Activated CD8-positive, alpha-beta memory T cell treated with anti-CD3 and anti-CD28 coated beads for 24 hours (primary cell): ENCODE results near the gene SNED1.

ENCODE experiments used
- DNase-seq: peaks from one replicate; pipeline ENCODE4 v3.0.0-alpha.2; 2020

Gene SNED1

DNA sequence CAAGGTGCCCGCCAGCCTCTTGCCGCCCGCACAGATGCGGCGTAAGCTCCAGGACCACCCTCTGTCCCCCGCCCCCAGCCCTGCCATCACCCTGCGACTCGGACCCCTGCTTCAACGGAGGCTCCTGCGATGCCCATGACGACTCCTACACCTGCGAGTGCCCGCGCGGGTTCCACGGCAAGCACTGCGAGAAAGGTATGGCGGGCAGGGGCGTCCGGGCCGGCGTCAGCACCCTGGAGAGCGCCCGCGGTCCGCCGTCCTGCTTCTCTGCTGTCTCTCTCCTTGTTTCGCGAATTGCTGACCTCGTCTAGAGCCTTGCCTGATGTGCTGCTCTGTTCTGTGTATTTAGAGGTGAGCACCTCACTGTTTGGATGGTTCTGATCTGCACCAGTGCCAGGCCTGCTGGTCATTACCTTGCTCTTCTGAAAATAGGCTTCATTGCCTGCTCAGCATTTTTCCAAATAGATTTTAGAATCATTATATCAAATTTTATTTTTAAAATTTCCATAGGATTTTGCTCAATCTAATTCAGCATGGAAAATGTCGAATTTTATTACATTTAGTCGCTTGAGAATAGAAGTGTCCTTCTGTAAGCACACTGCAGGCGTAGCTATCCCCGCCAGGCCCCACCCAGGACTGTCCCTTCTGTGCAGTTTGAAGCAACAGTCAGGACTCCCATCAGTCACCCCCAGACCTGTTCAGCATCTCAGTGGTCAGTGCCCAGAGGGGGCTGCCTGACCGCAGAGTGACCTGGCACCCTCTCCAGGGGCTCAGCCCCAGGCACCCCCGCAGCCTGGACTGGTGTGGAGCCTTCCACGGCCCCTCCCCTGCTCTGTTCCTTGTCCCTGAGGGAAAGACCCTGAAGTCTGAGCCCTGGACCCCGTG, 51.6 kb downstream of the SNED1 start:
- DNase-seq: no peak

DNA sequence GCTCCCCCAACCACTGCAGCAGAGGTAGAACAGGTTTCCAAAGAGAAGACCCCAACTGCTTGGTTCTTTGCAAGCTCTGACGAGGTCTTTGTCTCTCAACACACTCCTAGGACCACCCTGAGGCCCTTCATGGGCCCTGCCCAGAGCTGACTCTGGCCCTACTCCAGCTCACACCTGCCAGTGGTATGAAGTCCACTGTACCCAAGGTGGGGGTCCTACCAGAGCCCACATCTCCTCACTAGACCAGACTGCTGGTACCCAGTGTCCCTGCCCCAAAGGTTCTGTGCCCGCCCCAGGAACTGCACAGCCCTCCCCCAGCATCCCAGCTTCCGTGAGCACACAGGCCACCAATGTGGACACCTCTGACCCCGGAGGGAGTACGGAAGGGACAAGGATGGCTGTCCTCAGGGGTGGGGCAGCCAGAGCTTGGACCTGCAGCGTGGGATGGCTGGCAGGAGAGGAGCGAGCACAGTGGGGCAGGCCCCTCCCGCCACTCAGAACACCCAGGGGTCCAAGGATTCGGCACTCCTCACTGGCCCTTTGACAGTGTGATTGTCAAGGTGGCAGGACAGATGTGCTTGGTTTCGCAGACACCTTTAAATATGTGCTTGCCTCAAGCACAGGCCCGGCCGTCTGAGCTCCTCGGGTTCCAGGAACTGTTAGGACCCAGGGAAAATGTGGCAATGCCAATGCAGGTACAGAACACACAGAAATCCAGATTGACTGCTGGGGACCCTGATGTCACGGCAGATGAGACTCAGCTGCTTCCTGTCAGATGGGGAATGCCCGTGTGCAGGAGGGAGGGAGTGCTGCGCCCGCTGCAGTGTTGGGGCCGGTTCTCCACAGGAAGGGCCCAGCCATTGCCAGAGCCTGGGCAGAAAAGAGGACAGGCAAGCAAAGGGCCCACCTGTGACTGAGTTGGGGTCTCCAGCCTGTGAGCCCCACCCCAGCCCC, 52.5 kb downstream of the SNED1 start:
- DNase-seq: no peak

- DNase-seq: no peak
Observed at GRCh38 chr2:241051578-241052487, 53.4 kb downstream of the SNED1 start.

- no peak for DNase-seq
Observed at GRCh38 chr2:241052677-241053360, 54.4 kb downstream of the SNED1 start.

- DNase-seq: no peak
Observed at GRCh38 chr2:241053576-241054251, 55.3 kb downstream of the SNED1 start.

GRCh38 chr2:241061275-241061674, 62.9 kb downstream of the SNED1 start:
- DNase-seq: no peak

- DNase-seq: no peak
Observed at GRCh38 chr2:241062389-241063092, 64.1 kb downstream of the SNED1 start.

DNA sequence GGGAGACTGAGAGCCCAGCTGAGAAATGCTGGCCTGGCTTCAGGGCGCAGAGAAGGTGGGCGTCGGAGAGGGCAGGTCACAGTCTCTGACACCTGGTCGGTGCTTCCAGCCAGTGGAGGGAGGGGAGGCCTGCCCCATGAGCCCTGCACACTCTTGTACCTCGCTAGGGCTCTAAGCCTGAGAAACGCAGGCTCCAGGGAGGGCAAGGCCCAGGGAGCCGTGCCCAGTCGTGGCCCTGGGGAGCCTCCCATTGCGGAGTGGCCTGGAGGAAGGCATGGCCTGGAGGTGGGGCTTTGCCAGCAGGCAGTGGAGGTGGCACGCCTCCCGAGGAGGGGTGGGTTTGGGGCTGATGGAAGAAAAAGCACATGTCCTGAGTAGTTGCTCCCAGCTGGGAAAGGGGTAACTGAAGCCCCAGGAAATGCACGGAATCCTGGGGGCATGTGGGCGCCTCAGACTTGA, 64.7 kb downstream of the SNED1 start:
- no peak for DNase-seq

DNA sequence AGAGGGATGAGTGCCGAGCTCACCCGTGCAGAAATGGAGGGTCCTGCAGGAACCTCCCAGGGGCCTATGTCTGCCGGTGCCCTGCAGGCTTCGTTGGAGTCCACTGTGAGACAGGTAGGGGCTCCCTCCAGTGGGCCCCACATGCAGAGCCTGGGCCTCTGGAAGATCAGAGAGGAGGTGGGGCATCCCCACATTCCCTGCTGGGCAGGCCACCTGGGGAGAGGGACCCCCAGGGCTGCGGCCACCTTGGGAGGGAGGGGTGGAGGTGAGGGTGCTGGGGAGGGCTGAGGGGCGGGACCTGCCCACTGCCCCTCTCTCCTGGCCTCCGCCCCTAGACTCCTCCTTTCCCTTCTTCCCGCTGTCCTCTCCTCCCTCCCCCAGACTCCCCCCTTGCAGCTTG, 65.2 kb downstream of the SNED1 start:
- DNase-seq: peak; percentile 52

- peak; percentile 74 for DNase-seq
Observed at GRCh38 chr2:241064008-241064801, 65.8 kb downstream of the SNED1 start.

DNA sequence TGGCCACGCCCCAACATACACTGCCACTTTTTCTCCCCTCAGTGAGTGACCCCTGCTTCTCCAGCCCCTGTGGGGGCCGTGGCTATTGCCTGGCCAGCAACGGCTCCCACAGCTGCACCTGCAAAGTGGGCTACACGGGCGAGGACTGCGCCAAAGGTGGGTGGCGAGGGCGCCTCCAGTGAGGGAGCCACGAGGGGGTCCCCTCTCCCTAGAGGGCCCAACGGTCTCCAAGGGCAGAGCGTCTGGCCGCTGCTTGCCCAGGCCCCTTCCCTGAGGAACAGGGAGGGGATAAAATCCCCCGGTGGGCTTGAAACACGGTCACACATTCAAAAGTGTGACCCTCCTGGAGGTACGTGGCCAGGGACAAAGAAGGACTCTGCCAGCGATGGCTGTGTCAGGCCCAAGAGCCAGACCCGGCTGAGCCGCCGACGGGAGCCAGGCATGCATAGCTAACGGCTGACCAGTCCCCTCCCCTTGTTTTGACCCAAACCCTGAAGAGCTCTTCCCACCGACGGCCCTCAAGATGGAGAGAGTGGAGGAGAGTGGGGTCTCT, 66.5 kb downstream of the SNED1 start:
- peak; percentile 52 for DNase-seq

- no peak for DNase-seq
Observed at GRCh38 chr2:241065355-241065803, 67.0 kb downstream of the SNED1 start.

DNA sequence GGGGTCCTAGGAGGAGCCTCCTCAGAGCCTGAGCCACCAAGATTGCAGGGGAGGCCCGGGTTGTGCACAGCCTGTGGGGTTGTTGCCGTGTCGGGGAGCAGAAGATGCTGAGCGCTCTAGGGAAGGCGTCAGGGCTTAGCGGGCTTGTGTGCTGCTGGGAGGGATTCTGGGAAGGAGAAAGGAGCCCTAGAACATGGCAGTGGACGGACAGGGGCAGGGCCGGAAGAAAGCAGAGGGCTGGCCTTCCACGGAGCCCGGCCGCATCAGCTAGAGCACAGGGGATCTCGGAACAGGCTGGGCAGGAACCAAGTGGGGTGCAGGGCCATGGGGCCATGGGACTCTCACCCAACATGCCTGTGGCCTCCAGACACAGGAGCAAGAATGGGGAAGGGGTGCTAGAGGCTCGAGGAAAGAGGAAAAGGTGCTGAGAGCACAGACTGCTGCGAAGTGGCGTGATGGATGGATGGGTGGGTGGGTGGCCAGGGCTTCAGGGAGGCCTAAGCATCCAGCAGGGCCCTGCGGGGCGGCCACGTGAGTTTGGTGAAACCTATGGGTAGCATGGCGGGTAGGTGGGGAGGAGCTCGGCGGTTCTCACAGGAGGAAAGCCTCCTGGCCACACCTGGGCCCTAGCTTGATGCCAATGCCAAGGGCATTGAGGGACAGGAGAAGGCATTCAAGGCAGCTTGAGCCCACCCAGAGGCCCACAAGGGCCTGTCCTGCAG, 67.9 kb downstream of the SNED1 start:
- no peak for DNase-seq

DNA sequence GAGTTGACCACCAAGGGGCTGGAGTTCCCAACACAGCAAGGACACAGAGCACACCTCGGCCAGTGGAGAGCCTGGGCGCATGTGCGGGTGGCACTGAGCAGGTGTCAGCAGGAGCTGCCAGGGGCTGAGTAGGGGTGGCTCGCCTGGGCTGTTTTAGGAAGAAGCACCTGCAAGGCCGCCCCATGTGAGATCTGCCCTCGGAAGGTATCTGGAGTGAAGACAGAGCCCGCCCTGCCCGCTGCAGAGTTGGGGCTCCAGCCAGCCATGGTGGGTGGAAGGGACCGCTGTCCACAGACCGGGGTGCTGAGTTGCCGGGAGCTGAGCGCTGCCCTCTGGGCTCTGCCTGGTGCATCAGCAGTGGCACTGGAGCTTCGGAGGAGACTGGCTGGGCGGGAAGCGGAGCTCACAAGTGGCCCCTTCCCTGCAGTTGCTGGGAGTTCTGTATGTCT, 68.5 kb downstream of the SNED1 start:
- no peak for DNase-seq

DNA sequence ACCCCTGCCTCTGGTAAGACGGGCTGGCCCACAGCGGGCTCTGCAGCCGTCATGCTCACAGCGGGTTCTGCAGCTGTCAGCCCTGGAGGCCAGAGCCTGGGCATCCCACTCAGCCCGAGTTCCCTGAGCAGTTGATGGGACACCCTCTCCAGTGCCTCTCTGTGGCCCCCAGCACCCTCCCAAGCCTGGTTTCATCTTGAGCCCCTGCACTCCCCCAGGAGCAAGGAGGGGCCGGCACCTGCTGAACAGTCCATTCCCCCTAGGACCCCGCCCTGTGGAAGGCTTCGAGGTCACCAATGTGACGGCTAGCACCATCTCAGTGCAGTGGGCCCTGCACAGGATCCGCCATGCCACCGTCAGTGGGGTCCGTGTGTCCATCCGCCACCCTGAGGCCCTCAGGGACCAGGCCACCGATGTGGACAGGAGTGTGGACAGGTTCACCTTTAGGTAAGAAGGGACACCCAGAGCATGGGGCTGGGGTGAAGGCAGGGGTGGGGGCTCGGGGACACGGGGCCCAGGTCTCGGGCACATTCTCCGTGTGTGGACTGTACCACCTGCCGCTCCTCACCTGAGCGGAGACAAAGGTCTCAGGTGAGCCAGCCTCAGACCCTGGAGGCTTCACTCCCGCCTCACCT, 69.2 kb downstream of the SNED1 start:
- DNase-seq: no peak

GRCh38 chr2:241068136-241068941, 69.9 kb downstream of the SNED1 start:
- no peak for DNase-seq
